Cerebellar nuclear complex (tissue), 1 donor: ENCODE results near the gene LTBP4.
A peak's percentile ranks its signal among the peaks of the same experiment; 100 is the strongest.

ENCODE experiments used
- DNase-seq, 2 experiments: peaks; one replicate each; lab custom pipeline; 2025; lab: John Stamatoyannopoulos, UW

Gene LTBP4

DNA sequence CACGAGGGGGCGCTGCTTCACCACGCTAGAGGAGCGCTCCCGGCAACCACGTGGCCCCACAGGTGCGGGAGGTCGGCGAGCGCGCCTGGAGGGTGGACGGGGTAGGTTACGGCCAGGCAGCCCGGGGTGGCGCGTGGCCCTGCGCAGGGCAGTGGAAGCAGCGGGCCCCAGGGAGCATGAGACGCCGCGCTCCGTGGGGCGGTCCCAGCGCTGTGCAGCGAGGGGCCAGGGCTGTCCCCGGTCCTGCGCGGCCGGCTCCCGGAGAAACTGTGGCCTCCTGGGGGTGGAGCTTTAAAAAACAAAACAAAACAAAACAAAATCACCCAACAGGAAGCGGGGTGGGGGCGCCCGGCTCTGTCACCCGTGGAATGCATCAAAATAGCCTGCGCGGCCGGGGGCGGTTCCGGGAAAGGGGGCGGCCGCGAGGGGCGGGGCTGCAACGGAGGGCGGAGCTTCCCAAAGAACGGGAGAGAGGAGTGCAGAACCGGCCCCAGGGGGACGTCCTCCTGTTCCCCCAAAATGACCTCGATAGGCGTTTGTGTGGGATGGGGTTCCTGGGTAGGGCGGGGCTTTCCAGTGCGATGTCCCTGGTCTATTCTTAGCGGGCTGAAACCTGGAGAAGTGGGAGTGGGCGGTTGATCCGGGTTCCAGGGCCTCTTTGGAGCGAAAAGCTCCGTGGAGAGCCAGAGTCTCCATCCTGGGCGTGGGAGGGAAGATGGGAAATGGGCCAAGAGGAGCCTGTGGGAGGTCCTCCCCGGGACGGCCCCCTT is 61.9 kb downstream of the LTBP4 start:
- DNase-seq, result peak in 1 of 2 experiments; percentile 34

DNA sequence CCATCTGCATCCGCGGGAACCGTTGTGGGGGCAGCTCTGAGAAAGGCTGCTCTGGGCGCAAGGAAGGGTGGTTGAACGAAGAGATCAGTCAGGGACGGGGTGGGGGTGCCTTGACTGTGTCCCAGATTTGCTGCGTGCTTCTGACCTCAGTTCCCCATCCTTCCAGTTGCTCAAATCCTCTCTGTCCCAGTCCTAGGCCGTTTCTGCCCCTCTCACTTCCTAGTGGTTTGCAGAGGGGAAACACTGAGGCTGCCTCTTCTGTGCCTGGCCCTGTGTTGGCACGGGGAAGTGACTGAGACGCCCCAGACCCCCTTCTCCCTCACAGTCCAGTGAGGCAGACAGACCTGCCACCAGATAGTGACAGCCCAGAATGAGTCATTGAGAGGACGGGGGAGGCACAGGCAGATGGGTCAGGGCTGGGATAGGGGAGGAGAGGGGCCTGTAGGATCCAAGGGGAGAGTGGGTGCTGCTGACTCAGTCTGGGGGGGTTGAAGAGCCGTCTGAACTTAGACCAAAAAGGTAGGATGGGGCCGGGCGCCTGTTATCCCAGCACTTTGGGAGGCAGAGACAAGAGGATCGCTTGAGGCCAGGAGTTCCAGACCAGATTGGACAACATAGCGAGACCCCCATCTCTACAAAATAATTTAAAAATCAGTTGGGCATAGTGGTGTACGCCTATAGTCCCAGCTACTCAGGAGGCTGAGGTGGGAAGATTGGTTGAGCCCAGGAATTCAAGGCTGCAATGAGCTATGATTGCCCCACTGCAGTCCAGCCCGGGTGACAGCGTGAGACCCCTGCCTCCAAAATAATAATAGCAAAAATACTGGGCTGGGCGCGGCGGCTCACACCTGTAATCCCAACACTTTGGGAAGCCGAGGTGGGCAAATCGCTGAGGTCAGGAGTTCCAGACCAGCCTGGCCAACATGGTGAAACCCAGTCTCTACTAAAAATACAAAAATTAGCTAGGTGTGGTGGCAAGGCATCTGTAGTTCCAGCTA is 62.8 kb downstream of the LTBP4 start:
- DNase-seq, result no peak

- no peak for DNase-seq
Observed at GRCh38 chr19:40666803-40667438, 65.8 kb downstream of the LTBP4 start.

DNA sequence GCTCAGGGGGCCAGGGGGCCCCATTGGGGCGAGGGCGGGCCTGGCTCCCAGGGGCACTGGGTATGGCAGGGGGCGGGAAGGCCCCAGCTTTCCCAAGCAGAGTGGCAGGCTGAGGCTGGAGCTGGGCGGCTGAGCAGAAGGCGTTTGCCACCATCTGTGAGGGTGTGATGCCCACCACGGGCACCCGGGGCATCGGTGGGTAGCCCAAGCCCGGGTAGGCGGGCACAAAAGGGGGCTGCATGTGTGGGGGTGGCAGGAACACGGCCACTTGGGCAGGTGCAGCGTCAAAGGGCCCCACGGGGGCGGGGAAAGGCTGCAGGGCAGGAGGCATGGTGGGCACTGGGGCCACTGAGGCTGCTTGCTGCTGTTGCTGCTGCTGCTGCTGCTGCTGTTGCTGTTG is 66.4 kb downstream of the LTBP4 start:
- DNase-seq, result no peak

GRCh38 chr19:40668991-40669614 is 67.9 kb downstream of the LTBP4 start:
- no peak for DNase-seq

DNA sequence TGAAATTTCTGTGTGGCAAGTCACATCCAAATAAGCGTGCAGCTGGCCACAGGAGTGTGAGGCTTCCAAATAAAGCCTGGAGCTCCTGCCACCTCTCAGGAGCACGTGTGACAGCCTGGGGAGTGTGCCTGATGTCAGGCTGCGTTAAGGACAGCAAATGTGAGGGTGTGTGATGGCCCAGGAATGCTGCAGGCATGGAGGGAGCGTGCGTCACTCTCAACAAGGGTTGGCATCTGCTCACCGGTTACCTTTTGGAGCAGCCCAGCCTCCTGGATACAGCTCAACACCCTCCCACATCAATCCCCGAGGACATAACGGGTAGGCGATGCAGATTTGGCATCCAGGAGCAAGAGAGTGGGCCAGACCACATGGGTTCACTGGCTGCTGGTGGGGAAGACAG is 70.2 kb downstream of the LTBP4 start:
- peak in 1 of 2 experiments; percentile 49 for DNase-seq

- DNase-seq, result no peak
Observed at GRCh38 chr19:40672038-40672437, 70.9 kb downstream of the LTBP4 start.

DNA sequence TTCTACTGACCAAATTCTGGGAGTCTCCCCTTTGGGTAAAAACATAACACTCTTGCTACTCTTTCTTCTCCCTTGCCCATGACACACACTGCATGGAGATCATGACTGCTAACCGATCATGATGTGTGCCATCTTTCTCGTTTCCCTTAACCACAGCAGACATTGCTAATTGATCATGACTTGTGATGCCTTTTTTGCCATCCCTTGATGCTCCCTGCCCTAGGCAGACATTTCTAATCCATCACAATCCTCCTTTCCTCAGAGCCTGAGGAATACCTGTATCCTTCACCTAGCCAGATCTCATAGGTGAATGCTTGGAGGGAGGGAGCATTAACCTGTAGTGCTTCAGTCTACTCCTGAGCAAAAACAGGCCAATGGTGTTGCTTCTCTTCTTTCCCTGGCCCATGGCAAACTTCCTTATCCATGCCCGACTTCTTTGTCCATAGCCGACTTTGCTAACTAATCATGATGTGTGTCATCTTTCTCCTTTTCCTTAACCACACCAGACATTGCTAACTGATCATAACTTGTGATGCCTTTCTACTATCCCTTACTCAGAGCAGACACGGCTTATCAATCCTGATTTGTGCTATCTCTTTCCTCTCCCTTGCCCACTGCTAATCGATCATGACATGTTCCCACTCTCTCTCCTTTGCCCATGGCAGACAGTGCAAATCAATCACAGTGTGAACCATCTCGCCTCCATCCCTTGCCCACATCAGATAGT is 71.6 kb downstream of the LTBP4 start:
- no peak for DNase-seq

- no peak for DNase-seq
Observed at GRCh38 chr19:40673397-40673796, 72.2 kb downstream of the LTBP4 start.

- DNase-seq, result no peak
Observed at GRCh38 chr19:40674291-40674690, 73.1 kb downstream of the LTBP4 start.

DNA sequence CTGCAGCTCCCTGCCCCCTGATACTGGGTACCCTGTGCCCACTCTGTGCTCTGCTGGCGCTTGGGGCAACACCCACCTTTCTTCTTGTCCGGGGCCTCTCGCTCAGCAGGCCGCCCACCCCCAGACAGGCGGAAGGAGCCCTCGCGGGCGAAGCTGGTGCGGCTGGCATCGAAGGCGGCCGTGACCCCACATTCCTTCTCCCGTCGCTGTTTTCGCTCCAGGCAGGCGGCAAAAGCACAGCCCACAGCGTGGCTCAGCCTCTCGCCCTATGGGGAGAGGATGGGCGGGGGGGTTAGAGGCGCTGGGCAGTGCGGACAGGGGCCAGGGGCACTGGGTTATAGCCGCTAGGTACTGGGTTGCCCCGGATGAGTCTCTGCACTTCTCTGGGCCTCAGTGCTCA is 76.0 kb downstream of the LTBP4 start:
- no peak for DNase-seq
